ENCODE data around the gene SUPT20H.

SUPT20H gene

DNA sequence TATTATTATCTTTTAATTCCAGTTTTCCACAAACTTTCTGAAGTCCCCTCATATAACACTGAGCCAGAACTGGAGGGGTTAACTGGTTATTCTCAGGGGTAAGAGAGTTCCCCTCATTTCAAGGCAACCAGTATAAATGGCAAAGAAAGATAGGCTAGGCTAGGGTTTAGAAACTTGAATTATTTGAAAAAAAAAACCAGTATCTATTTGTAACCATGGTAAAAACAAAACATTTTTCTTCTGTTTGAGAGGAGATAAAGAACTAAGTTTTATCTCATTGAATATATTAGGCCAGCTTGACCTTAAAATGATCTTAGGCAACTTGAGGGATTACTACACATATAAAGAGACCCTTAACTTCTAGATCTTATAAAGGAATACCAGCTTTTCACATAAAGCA, 19.6 kb downstream of the SUPT20H start:
- no peak for TF ChIP-seq CTCF (IDR thresholded peaks at IDR 0.05; ENCODE audit: low read length, missing control alignments)
- H3K4me3 ChIP-seq (replicated peaks; ENCODE audit: low read depth, low read length) = no peak overlapping the region
- DNase-seq (ENCODE audit: low read depth) = no peak

- DNase-seq (ENCODE audit: low read depth) = no peak
- H3K4me3 ChIP-seq (replicated peaks; ENCODE audit: low read depth, low read length) = no peak overlapping the region
- no peak for TF ChIP-seq CTCF (IDR thresholded peaks at IDR 0.05; ENCODE audit: low read length, missing control alignments)
Measured at GRCh38 chr13:37037241-37037640, 22.2 kb downstream of the SUPT20H start.

DNA sequence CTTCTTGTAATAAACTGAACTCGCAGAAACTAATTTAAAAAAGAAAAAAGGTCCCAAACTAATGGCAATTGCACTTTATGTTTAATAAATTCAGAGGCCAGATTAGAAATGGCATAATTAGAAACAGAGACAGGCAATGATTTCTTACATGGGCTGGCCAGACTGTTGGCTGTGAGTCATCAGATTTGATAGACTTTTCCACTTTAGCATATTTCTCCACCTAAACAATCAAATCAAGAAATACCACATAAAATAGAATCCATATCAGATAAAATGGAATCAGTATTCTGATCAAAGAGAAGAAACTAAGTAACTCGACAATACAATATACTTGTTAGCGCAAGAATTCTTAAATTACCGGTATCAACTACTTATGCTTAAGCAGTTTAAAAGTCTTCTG, 29.9 kb downstream of the SUPT20H start:
- H3K4me3 ChIP-seq (replicated peaks; ENCODE audit: low read depth, low read length) = no peak overlapping the region
- no peak for TF ChIP-seq CTCF (IDR thresholded peaks at IDR 0.05; ENCODE audit: low read length, missing control alignments)
- peak; percentile 14 for DNase-seq (ENCODE audit: low read depth)

DNA sequence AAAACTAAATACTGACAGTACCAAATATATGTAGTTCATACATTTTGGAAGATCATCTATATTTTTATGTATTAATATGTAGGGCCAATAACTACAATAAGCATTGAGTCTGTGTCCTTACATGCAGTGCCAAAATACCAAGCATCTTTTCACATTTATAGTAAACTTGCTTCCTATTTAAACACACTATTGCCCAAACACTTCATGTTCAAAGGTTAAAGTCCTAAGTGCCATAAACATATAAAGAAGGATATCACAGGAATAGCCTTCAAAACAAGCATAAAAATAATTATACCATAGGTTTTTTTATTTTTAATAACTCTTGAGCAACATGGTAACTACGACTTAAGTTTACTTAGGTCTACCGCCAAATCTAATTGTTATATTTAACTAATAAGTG, 31.8 kb downstream of the SUPT20H start:
- H3K4me3 ChIP-seq (replicated peaks; ENCODE audit: low read depth, low read length) = no peak overlapping the region
- TF ChIP-seq CTCF (IDR thresholded peaks at IDR 0.05; ENCODE audit: low read length, missing control alignments) = no peak
- no peak for DNase-seq (ENCODE audit: low read depth)

GRCh38 chr13:37026771-37027170, 32.7 kb downstream of the SUPT20H start:
- DNase-seq (ENCODE audit: low read depth) = no peak
- no peak for TF ChIP-seq CTCF (IDR thresholded peaks at IDR 0.05; ENCODE audit: low read length, missing control alignments)
- H3K4me3 ChIP-seq (replicated peaks; ENCODE audit: low read depth, low read length) = no peak overlapping the region

- no peak overlapping the region for H3K4me3 ChIP-seq (replicated peaks; ENCODE audit: low read depth, low read length)
- no peak for TF ChIP-seq CTCF (IDR thresholded peaks at IDR 0.05; ENCODE audit: low read length, missing control alignments)
- DNase-seq (ENCODE audit: low read depth) = no peak
Measured at GRCh38 chr13:37023871-37024270, 35.6 kb downstream of the SUPT20H start.

DNA sequence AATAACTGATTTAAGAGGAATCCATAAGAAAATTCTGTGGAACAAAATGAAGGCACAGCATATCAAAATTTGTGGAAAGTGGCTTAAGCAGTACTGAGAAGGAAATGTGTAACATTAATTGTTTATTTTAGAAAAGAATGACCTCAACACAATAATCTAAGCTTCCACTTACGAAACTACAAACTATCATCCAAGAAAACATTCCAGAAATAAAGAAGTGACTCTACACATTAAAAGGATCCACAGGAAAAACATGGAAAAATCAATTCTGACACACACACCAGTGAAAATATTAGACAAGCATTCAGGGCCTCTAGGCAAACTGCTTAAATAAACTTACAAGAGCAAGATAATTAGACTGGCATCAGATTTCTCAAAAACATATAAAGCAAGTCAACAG, 44.9 kb downstream of the SUPT20H start:
- no peak for TF ChIP-seq CTCF (IDR thresholded peaks at IDR 0.05; ENCODE audit: low read length, missing control alignments)
- H3K4me3 ChIP-seq (replicated peaks; ENCODE audit: low read depth, low read length) = no peak overlapping the region
- no peak for DNase-seq (ENCODE audit: low read depth)

All from fibroblast of pulmonary artery (primary cell).